GM12878 (cell line): ENCODE results near the gene FSTL1. TPM values are rescaled to one million over a fixed set of nuclear protein-coding genes. Genes with fewer than 3 reads are reported as not detected.

Experiments
- PAX8 ChIP-seq: fragments of 450-650 bp; IDR thresholded peaks from 2 replicates; pipeline ENCODE4 v1.6.1; 2017; ENCODE audit warnings: mild to moderate bottlenecking, moderate library complexity
- SMAD5 ChIP-seq: IDR thresholded peaks from 2 replicates; pipeline ENCODE4 v1.6.1; 2016; ENCODE audit warnings: antibody characterized with exemption, low read depth
- ZNF384 ChIP-seq: IDR thresholded peaks from 2 replicates; pipeline ENCODE4 v1.6.1; 2012; ENCODE audit warnings: low read depth, mild to moderate bottlenecking, low read length, improper control_type of control experiment, borderline replicate concordance
- polyA plus RNA-seq, 11 experiments: library from polyadenylated mRNA; depleted of rRNA in 4 of 11; unstranded in 6 of 11; stranded (reverse) in 5 of 11; fragments of >200 nt; fragmentation: Nextera tagmentation in 4 of 11; fragmentation: Illumina TruSeq in 1 of 11; extraction: Ambion mirVana in 4 of 11; extraction: Trizol in 1 of 11; gene quantifications; 1 replicate in 1 of 11; 2 replicates in 10 of 11; pipeline versions ENCODE4 v1.2.1 to v1.2.3, GENCODE V29; 2011 to 2016; ENCODE audit warnings: inconsistent platforms in 2 of 11, missing spikeins in 2 of 11, low read depth in 1 of 11
- total RNA-seq, 4 experiments: library from RNA; depleted of rRNA in 3 of 4; stranded (reverse); fragments of >200 nt in 3 of 4; fragmentation: Illumina TruSeq in 1 of 4; extraction: Trizol in 1 of 4; gene quantifications; 2 replicates each; pipeline versions ENCODE4 v1.2.1 to v1.2.3, GENCODE V29; 2013 to 2021
- TF ChIP-seq, protein P1 (sequence below): fragments of 450-650 bp; IDR thresholded peaks from 2 replicates; pipeline ENCODE4 v1.6.1; 2016; ENCODE audit warnings: mild to moderate bottlenecking, moderate library complexity, borderline replicate concordance
- TF ChIP-seq, protein P2 (sequence below): fragments of 450-650 bp; formaldehyde crosslinking; IDR thresholded peaks from 2 replicates; pipeline ENCODE4 v1.4.0; 2022; ENCODE audit warnings: mild to moderate bottlenecking, moderate library complexity
- TF ChIP-seq, protein P3 (sequence below): IDR thresholded peaks from 2 replicates; pipeline ENCODE4 v1.6.1; 2011; ENCODE audit warnings: borderline replicate concordance, low read depth, mild to moderate bottlenecking, moderate library complexity, low read length; ENCODE audit not compliant: insufficient read depth, poor library complexity, severe bottlenecking
- TF ChIP-seq, protein P4 (sequence below): IDR thresholded peaks from 2 replicates; pipeline ENCODE4 v1.6.1; 2012; ENCODE audit warnings: improper control_type of control experiment, low read depth, low read length; ENCODE audit not compliant: insufficient replicate concordance

Gene FSTL1
- total and polyA plus RNA-seq, 10 of the 15 experiments (the other 5 are each of a cell fraction or from before 2014, with no cell fraction given): 0.06 to 1.7 (median 0.32) TPM; not detected in 4

DNA sequence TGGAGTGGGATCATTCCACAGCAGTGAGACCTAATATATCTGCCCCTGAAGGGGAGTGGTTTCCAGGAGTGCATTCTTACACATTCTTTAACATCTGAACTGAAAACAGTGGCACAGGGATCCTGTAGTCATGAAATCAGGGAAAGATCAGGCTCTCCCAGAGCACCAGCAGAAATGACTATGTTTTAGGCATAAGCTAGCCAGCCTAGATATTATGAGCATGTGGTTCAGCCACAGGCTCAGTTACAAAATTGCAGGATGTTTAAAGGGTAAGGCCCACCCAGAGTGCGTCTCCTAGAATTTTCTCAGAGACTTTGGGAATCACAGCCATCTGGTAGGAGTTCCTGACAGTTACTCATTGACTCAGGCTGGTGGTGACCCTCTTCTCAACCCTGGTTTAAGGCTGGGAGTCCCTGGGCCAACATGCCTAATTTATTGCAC, 20.9 kb downstream of the FSTL1 start (continued):
- TF ChIP-seq, protein P1, sequence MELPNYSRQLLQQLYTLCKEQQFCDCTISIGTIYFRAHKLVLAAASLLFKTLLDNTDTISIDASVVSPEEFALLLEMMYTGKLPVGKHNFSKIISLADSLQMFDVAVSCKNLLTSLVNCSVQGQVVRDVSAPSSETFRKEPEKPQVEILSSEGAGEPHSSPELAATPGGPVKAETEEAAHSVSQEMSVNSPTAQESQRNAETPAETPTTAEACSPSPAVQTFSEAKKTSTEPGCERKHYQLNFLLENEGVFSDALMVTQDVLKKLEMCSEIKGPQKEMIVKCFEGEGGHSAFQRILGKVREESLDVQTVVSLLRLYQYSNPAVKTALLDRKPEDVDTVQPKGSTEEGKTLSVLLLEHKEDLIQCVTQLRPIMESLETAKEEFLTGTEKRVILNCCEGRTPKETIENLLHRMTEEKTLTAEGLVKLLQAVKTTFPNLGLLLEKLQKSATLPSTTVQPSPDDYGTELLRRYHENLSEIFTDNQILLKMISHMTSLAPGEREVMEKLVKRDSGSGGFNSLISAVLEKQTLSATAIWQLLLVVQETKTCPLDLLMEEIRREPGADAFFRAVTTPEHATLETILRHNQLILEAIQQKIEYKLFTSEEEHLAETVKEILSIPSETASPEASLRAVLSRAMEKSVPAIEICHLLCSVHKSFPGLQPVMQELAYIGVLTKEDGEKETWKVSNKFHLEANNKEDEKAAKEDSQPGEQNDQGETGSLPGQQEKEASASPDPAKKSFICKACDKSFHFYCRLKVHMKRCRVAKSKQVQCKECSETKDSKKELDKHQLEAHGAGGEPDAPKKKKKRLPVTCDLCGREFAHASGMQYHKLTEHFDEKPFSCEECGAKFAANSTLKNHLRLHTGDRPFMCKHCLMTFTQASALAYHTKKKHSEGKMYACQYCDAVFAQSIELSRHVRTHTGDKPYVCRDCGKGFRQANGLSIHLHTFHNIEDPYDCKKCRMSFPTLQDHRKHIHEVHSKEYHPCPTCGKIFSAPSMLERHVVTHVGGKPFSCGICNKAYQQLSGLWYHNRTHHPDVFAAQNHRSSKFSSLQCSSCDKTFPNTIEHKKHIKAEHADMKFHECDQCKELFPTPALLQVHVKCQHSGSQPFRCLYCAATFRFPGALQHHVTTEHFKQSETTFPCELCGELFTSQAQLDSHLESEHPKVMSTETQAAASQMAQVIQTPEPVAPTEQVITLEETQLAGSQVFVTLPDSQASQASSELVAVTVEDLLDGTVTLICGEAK: no peak
- TF ChIP-seq PAX8 (no peak), SMAD5 (no peak), ZNF384 (no peak)
- TF ChIP-seq, protein P2, sequence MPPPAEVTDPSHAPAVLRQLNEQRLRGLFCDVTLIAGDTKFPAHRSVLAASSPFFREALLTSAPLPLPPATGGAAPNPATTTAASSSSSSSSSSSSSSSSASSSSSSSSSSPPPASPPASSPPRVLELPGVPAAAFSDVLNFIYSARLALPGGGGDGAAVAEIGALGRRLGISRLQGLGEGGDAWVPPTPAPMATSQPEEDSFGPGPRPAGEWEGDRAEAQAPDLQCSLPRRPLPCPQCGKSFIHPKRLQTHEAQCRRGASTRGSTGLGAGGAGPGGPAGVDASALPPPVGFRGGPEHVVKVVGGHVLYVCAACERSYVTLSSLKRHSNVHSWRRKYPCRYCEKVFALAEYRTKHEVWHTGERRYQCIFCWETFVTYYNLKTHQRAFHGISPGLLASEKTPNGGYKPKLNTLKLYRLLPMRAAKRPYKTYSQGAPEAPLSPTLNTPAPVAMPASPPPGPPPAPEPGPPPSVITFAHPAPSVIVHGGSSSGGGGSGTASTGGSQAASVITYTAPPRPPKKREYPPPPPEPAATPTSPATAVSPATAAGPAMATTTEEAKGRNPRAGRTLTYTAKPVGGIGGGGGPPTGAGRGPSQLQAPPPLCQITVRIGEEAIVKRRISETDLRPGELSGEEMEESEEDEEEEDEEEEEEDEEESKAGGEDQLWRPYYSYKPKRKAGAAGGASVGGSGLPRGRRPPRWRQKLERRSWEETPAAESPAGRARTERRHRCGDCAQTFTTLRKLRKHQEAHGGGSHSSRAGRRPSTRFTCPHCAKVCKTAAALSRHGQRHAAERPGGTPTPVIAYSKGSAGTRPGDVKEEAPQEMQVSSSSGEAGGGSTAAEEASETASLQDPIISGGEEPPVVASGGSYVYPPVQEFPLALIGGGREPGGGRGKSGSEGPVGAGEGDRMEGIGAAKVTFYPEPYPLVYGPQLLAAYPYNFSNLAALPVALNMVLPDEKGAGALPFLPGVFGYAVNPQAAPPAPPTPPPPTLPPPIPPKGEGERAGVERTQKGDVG (CRISPR knock-in tag): no peak
- TF ChIP-seq, protein P3, sequence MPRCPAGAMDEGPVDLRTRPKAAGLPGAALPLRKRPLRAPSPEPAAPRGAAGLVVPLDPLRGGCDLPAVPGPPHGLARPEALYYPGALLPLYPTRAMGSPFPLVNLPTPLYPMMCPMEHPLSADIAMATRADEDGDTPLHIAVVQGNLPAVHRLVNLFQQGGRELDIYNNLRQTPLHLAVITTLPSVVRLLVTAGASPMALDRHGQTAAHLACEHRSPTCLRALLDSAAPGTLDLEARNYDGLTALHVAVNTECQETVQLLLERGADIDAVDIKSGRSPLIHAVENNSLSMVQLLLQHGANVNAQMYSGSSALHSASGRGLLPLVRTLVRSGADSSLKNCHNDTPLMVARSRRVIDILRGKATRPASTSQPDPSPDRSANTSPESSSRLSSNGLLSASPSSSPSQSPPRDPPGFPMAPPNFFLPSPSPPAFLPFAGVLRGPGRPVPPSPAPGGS: no peak
- TF ChIP-seq, protein P4, sequence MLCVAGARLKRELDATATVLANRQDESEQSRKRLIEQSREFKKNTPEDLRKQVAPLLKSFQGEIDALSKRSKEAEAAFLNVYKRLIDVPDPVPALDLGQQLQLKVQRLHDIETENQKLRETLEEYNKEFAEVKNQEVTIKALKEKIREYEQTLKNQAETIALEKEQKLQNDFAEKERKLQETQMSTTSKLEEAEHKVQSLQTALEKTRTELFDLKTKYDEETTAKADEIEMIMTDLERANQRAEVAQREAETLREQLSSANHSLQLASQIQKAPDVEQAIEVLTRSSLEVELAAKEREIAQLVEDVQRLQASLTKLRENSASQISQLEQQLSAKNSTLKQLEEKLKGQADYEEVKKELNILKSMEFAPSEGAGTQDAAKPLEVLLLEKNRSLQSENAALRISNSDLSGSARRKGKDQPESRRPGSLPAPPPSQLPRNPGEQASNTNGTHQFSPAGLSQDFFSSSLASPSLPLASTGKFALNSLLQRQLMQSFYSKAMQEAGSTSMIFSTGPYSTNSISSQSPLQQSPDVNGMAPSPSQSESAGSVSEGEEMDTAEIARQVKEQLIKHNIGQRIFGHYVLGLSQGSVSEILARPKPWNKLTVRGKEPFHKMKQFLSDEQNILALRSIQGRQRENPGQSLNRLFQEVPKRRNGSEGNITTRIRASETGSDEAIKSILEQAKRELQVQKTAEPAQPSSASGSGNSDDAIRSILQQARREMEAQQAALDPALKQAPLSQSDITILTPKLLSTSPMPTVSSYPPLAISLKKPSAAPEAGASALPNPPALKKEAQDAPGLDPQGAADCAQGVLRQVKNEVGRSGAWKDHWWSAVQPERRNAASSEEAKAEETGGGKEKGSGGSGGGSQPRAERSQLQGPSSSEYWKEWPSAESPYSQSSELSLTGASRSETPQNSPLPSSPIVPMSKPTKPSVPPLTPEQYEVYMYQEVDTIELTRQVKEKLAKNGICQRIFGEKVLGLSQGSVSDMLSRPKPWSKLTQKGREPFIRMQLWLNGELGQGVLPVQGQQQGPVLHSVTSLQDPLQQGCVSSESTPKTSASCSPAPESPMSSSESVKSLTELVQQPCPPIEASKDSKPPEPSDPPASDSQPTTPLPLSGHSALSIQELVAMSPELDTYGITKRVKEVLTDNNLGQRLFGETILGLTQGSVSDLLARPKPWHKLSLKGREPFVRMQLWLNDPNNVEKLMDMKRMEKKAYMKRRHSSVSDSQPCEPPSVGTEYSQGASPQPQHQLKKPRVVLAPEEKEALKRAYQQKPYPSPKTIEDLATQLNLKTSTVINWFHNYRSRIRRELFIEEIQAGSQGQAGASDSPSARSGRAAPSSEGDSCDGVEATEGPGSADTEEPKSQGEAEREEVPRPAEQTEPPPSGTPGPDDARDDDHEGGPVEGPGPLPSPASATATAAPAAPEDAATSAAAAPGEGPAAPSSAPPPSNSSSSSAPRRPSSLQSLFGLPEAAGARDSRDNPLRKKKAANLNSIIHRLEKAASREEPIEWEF: no peak
